SU-DHL-6 (cell line): Measurements from ENCODE around the gene ZNF184.

Source experiments
- EZH2phosphoT487 ChIP-seq: fragments of 200-600 bp; sonication (generic), shearing (Covaris generic); conservative IDR thresholded peaks from 2 replicates; pipeline ENCODE4 v1.6.1; 2018; ENCODE audit warnings: mild to moderate bottlenecking, antibody characterized with exemption, low read length, moderate library complexity, mixed read lengths
- TF ChIP-seq, protein P1 (sequence below): fragments of 200-600 bp; sonication (generic); IDR thresholded peaks from one replicate; pipeline ENCODE4 v1.5.1; 2017; ENCODE audit warnings: antibody characterized with exemption, mild to moderate bottlenecking, low read length, moderate library complexity; ENCODE audit not compliant: insufficient read depth, poor library complexity, severe bottlenecking

DNA sequence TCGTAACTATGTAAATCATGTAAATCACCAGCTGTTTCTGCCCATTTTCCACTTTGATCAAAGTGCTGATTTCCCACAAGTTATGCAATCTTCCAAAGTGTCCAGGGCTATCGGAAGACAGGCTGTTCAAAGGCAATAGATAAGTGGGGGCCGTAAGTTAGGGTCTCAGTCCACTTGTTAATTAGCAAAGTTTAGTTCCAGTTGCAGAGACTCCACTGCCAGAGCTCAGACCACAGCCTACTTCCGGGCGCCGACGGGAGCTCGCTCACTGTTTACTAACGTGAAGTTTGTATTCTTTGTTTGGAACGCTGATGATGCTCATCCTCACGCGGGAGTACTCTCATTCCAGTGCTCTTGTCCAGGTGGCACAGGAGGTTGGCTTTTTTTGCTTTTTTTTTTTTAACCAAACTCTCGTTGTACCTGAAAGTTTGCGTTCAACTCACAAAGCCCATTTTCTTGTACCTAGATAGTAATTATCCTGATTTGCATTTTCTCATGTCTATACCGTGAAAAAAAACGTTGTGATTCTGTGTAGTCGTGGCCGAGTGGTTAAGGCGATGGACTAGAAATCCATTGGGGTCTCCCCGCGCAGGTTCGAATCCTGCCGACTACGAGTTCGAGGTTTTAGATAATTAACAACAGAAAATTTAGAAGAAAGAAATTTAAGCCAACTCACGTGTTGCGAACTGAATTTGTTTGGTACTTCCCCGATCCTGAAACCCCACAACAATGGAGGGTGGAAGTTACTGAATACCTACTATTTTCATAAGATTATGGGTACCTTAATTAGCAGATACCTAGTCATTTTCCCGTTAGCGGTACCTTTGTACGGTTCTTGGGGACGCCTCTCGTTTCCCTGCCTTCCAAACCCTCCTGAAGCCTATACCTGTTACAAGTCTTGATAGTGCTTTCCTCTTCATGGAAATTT is 29.9 kb upstream of the ZNF184 start:
- TF ChIP-seq, protein P1, sequence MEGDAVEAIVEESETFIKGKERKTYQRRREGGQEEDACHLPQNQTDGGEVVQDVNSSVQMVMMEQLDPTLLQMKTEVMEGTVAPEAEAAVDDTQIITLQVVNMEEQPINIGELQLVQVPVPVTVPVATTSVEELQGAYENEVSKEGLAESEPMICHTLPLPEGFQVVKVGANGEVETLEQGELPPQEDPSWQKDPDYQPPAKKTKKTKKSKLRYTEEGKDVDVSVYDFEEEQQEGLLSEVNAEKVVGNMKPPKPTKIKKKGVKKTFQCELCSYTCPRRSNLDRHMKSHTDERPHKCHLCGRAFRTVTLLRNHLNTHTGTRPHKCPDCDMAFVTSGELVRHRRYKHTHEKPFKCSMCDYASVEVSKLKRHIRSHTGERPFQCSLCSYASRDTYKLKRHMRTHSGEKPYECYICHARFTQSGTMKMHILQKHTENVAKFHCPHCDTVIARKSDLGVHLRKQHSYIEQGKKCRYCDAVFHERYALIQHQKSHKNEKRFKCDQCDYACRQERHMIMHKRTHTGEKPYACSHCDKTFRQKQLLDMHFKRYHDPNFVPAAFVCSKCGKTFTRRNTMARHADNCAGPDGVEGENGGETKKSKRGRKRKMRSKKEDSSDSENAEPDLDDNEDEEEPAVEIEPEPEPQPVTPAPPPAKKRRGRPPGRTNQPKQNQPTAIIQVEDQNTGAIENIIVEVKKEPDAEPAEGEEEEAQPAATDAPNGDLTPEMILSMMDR: no peak
- no peak for TF ChIP-seq EZH2phosphoT487
